ENCODE measurements around the gene CD68.

Gene CD68

DNA sequence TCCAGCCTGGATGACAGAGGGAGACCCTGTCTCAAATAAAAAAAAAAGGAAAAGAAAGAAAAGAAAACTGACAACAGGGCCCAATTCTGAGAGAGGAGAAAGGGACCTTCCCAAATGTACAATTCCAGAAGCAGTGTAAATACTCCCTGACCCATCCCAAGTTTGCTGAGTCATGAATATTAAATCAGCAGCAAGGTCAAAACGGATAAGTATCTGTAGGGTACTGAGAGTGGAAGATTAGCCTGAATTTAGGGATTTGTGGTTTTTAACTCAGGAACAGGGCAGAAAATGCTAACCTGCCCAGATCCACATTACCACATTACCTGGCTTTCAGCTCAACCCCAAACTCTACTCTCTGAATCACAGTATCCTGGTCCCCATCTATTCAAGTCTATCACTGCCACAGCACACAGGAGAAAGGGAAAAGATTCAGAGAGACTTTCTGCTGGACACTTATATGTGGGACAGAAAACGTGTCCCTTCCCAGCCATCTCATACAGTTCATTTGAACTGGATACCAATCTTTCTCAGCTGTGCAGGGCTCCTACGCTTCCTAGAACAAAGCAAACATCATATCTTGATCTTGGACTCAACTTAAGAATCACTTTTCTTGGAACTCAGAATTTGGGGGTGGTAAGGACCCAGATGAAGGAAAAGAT lies 32.3 kb downstream of the CD68 start:
- no peak overlapping the region for H2BK5ac ChIP-seq (ENCODE audit: low read depth, low read length, poor library complexity)
- H3K36me3 ChIP-seq (ENCODE audit: control insufficient read depth in 1 of 2, insufficient read depth in 2 of 2, low read length in 2 of 2) = peaks cover 3% of the 10 kb centered on the region in 2 experiments
- H3K4me2 ChIP-seq (ENCODE audit: low read length) = no peak overlapping the region
- no peak overlapping the region for H3K23ac ChIP-seq (ENCODE audit: low read length)
- no peak overlapping the region for H3K27ac ChIP-seq (ENCODE audit: low read depth, low read length)
- no peaks in the 10 kb centered on the region for H3K27me3 ChIP-seq (ENCODE audit: insufficient read depth, low read length)
- H2BK12ac ChIP-seq (ENCODE audit: low read length) = no peak overlapping the region
- H4K12ac ChIP-seq (ENCODE audit: low read depth, low read length) = no peak overlapping the region
- H2AFZ ChIP-seq (ENCODE audit: insufficient read depth, low read length, poor library complexity) = no peak overlapping the region
- H3K4me1 ChIP-seq (ENCODE audit: control insufficient read depth in 1 of 2, insufficient read depth in 2 of 2, low read length in 2 of 2) = peaks cover 8 to 9% of the 10 kb centered on the region in 2 experiments
- H3K9ac ChIP-seq (ENCODE audit: low read length) = no peak overlapping the region
- H4K8ac ChIP-seq (ENCODE audit: low read depth, low read length) = no peak overlapping the region
- H3K79me1 ChIP-seq (ENCODE audit: low read length) = peaks cover 7% of the 10 kb centered on the region
- no peak overlapping the region for H3K4me3 ChIP-seq (ENCODE audit: low read depth, low read length)
- no CpG with 5 or more reads among the region's 3 CpGs for WGBS (ENCODE audit: extremely low coverage, insufficient coverage, insufficient read length)
- peaks cover 6% of the 10 kb centered on the region for H3K79me2 ChIP-seq (ENCODE audit: control insufficient read depth, insufficient read depth, low read length, poor library complexity)
- H3K18ac ChIP-seq (ENCODE audit: low read length) = peak overlapping the region; percentile 51
- no peak overlapping the region for H3K14ac ChIP-seq (ENCODE audit: low read length)
- no peaks in the 10 kb centered on the region for H3K9me3 ChIP-seq (ENCODE audit: insufficient read depth, low read depth, low read length)
- H2BK120ac ChIP-seq (ENCODE audit: insufficient read depth, low read length, poor library complexity) = no peak overlapping the region
- H2AK5ac ChIP-seq (ENCODE audit: low read length) = no peak overlapping the region
- DNase-seq = no peak
- H3K4ac ChIP-seq (ENCODE audit: low read depth, low read length) = peak overlapping the region; percentile 42
- H4K91ac ChIP-seq (ENCODE audit: low read depth, low read length) = no peak overlapping the region

DNA sequence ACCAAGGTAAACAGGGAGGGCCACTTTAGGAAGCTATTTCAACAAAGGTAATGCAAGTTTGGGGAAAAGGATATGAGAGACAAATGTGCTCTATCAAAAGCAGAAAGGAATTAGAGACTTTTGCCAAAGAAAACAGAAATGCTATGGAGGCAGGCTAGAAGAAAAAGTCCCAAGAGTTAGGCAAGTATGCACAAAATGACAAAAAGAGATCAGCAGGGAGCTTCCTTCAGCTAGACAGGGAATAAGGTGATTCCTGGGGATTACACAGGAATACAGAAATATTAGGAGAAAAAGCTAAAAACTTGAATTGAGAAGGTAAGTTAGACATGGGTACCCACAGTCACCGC lies 32.8 kb downstream of the CD68 start:
- H3K18ac ChIP-seq (ENCODE audit: low read length) = no peak overlapping the region
- no peak overlapping the region for H4K8ac ChIP-seq (ENCODE audit: low read depth, low read length)
- H3K4me2 ChIP-seq (ENCODE audit: low read length) = peak overlapping the region; percentile 10
- peaks cover 6% of the 10 kb centered on the region for H3K79me2 ChIP-seq (ENCODE audit: control insufficient read depth, insufficient read depth, low read length, poor library complexity)
- H3K4me1 ChIP-seq (ENCODE audit: control insufficient read depth in 1 of 2, insufficient read depth in 2 of 2, low read length in 2 of 2) = peaks cover 8 to 9% of the 10 kb centered on the region in 2 experiments
- H2AFZ ChIP-seq (ENCODE audit: insufficient read depth, low read length, poor library complexity) = no peak overlapping the region
- no peak overlapping the region for H3K14ac ChIP-seq (ENCODE audit: low read length)
- no peak overlapping the region for H2AK5ac ChIP-seq (ENCODE audit: low read length)
- H3K9ac ChIP-seq (ENCODE audit: low read length) = no peak overlapping the region
- no peak overlapping the region for H3K4ac ChIP-seq (ENCODE audit: low read depth, low read length)
- no peak overlapping the region for H4K12ac ChIP-seq (ENCODE audit: low read depth, low read length)
- peaks cover 3% of the 10 kb centered on the region in 2 experiments for H3K36me3 ChIP-seq (ENCODE audit: control insufficient read depth in 1 of 2, insufficient read depth in 2 of 2, low read length in 2 of 2)
- H3K23ac ChIP-seq (ENCODE audit: low read length) = no peak overlapping the region
- no peak overlapping the region for H4K91ac ChIP-seq (ENCODE audit: low read depth, low read length)
- H3K27me3 ChIP-seq (ENCODE audit: insufficient read depth, low read length) = no peaks in the 10 kb centered on the region
- H2BK120ac ChIP-seq (ENCODE audit: insufficient read depth, low read length, poor library complexity) = no peak overlapping the region
- no peak for DNase-seq
- peaks cover 7% of the 10 kb centered on the region for H3K79me1 ChIP-seq (ENCODE audit: low read length)
- no peak overlapping the region for H2BK5ac ChIP-seq (ENCODE audit: low read depth, low read length, poor library complexity)
- no peak overlapping the region for H3K4me3 ChIP-seq (ENCODE audit: low read depth, low read length)
- no peak overlapping the region for H2BK12ac ChIP-seq (ENCODE audit: low read length)
- no peak overlapping the region for H3K27ac ChIP-seq (ENCODE audit: low read depth, low read length)
- WGBS (ENCODE audit: extremely low coverage, insufficient coverage, insufficient read length) = no CpG with 5 or more reads among the region's 1 CpG
- no peaks in the 10 kb centered on the region for H3K9me3 ChIP-seq (ENCODE audit: insufficient read depth, low read depth, low read length)

DNA sequence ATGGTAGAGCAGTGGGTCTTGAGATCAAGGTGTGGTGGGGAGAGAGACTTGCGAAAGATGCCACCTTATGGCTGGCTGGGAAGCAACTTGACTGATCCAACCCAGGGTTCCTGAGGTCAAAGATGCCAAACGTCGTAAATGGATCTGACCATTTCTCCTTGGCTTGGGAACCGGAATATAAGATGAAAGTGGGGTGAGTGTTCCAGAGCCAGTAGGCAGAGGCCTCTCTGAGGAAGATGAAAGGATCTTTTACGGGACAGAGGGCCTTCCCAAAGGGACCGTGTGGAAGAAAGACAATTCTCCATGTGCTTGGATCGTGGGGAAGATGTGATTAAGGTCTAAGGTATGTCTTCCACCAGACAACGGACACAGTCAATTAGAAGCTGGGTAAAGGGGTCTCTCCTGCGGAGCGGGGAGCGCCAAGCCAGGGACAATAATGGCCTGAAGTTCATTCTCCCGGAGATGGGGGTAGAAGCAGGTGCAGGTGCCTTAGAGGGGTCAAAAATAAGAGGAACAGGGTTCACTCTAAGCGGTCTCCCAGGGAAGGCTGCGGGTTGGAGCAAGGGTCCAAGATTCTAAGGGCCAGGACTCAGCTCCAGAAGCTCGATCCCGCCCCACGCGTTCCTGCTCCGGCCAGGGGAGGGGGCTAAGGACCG lies 34.5 kb downstream of the CD68 start:
- DNase-seq = peak in 1 of 2 donors; percentile 44
- H2BK120ac ChIP-seq (ENCODE audit: insufficient read depth, low read length, poor library complexity) = peak overlapping the region; percentile 19
- H3K4ac ChIP-seq (ENCODE audit: low read depth, low read length) = peak overlapping the region; percentile 13
- H2BK12ac ChIP-seq (ENCODE audit: low read length) = no peak overlapping the region
- H3K14ac ChIP-seq (ENCODE audit: low read length) = peak overlapping the region; percentile 85
- peak overlapping the region; percentile 59 for H4K8ac ChIP-seq (ENCODE audit: low read depth, low read length)
- no peak overlapping the region for H3K23ac ChIP-seq (ENCODE audit: low read length)
- no peaks in the 10 kb centered on the region for H3K27me3 ChIP-seq (ENCODE audit: insufficient read depth, low read length)
- H3K9me3 ChIP-seq (ENCODE audit: insufficient read depth, low read depth, low read length) = no peaks in the 10 kb centered on the region
- peak overlapping the region; percentile 77 for H3K9ac ChIP-seq (ENCODE audit: low read length)
- peaks cover 0 to 3% of the 10 kb centered on the region in 2 experiments for H3K36me3 ChIP-seq (ENCODE audit: control insufficient read depth in 1 of 2, insufficient read depth in 2 of 2, low read length in 2 of 2)
- H3K79me2 ChIP-seq (ENCODE audit: control insufficient read depth, insufficient read depth, low read length, poor library complexity) = peaks cover 6% of the 10 kb centered on the region
- H3K4me3 ChIP-seq (ENCODE audit: low read depth, low read length) = peak overlapping the region; percentile 88
- peaks cover 7% of the 10 kb centered on the region for H3K79me1 ChIP-seq (ENCODE audit: low read length)
- H4K12ac ChIP-seq (ENCODE audit: low read depth, low read length) = no peak overlapping the region
- peak overlapping the region; percentile 91 for H3K27ac ChIP-seq (ENCODE audit: low read depth, low read length)
- H3K4me1 ChIP-seq (ENCODE audit: control insufficient read depth in 1 of 2, insufficient read depth in 2 of 2, low read length in 2 of 2) = peaks cover 8 to 9% of the 10 kb centered on the region in 2 experiments
- peak overlapping the region; percentile 79 for H4K91ac ChIP-seq (ENCODE audit: low read depth, low read length)
- H2BK5ac ChIP-seq (ENCODE audit: low read depth, low read length, poor library complexity) = peak overlapping the region; percentile 62
- no peak overlapping the region for H2AK5ac ChIP-seq (ENCODE audit: low read length)
- H3K4me2 ChIP-seq (ENCODE audit: low read length) = peak overlapping the region; percentile 80
- H2AFZ ChIP-seq (ENCODE audit: insufficient read depth, low read length, poor library complexity) = no peak overlapping the region
- H3K18ac ChIP-seq (ENCODE audit: low read length) = peak overlapping the region; percentile 53
- WGBS (ENCODE audit: extremely low coverage, insufficient coverage, insufficient read length) = no CpG with 5 or more reads among the region's 20 CpGs

DNA sequence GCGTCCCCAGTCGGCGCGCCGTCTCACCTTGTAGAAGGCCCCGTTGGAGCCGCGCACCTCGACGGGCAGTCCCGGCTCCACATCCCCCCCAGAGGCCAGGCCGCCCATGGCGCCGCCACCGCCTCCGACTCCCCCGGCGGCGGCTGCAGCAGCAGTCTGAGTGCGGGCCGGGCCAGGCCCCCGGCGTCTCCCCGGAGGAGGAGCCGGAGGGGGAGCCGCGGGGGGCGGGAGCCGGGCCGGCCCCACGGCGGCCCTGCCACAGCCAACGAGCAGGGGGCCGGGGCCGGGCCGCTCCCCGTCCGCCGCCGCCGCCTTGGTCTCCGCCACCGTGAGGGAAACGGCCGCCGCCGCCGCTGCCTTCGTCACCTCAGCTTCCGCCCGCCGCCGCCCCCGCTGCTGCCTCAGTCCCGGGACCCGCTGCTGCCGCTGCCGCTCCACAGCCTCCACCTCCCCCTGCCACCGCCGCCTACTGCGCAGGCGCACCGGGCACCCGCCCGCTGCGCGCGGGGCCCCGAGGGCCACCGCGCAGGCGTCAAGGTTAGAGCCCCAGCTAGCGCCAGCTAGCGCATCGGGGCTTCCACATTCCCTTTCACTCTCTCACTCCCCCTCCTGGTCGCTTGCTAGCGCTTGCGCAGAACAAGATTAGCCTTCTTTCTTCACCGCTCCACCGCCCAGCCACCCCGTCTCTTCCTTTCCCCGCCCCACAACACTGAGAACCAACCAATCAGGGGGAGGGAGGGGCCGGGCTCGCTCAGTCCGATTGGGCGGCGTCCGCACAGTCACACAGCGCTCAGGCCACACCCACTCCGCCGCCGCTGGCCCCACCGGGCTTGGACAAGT lies 35.2 kb downstream of the CD68 start, which contains the start of gene FXR2:
Gene FXR2, minus strand, starts transcription at position 473 of the 840 bp plus-strand sequence. Its CDS starts 365 bp downstream, at position 108.
- peak within 1 kb of the TSS; percentile 78 for H4K8ac ChIP-seq (ENCODE audit: low read depth, low read length)
- peak within 1 kb of the TSS; percentile 85 for H3K14ac ChIP-seq (ENCODE audit: low read length)
- no peak within 1 kb of the TSS for H2BK12ac ChIP-seq (ENCODE audit: low read length)
- peak within 1 kb of the TSS; percentile 58 for H2BK120ac ChIP-seq (ENCODE audit: insufficient read depth, low read length, poor library complexity)
- WGBS (ENCODE audit: extremely low coverage, insufficient coverage, insufficient read length) = no CpG with 5 or more reads among the region's 93 CpGs
- peak; percentile 100 for DNase-seq
- peaks cover 7% of the 10 kb centered on the region for H3K79me1 ChIP-seq (ENCODE audit: low read length)
- peak within 1 kb of the TSS; percentile 77 for H3K9ac ChIP-seq (ENCODE audit: low read length)
- H2AFZ ChIP-seq (ENCODE audit: insufficient read depth, low read length, poor library complexity) = peak within 1 kb of the TSS; percentile 67
- peak within 1 kb of the TSS; percentile 88 for H3K4me3 ChIP-seq (ENCODE audit: low read depth, low read length)
- H3K4ac ChIP-seq (ENCODE audit: low read depth, low read length) = peak within 1 kb of the TSS; percentile 13
- H3K27ac ChIP-seq (ENCODE audit: low read depth, low read length) = peak within 1 kb of the TSS; percentile 91
- H3K27me3 ChIP-seq (ENCODE audit: insufficient read depth, low read length) = no peaks in the 10 kb centered on the region
- H2BK5ac ChIP-seq (ENCODE audit: low read depth, low read length, poor library complexity) = peak within 1 kb of the TSS; percentile 62
- H3K36me3 ChIP-seq (ENCODE audit: control insufficient read depth in 1 of 2, insufficient read depth in 2 of 2, low read length in 2 of 2) = peaks cover 0 to 3% of the 10 kb centered on the region in 2 experiments
- no peak within 1 kb of the TSS for H3K23ac ChIP-seq (ENCODE audit: low read length)
- H3K4me1 ChIP-seq (ENCODE audit: control insufficient read depth in 1 of 2, insufficient read depth in 2 of 2, low read length in 2 of 2) = peaks cover 8 to 9% of the 10 kb centered on the region in 2 experiments
- H3K4me2 ChIP-seq (ENCODE audit: low read length) = peak within 1 kb of the TSS; percentile 80
- H2AK5ac ChIP-seq (ENCODE audit: low read length) = no peak within 1 kb of the TSS
- peak within 1 kb of the TSS; percentile 79 for H4K91ac ChIP-seq (ENCODE audit: low read depth, low read length)
- peak within 1 kb of the TSS; percentile 53 for H3K18ac ChIP-seq (ENCODE audit: low read length)
- no peaks in the 10 kb centered on the region for H3K9me3 ChIP-seq (ENCODE audit: insufficient read depth, low read depth, low read length)
- H4K12ac ChIP-seq (ENCODE audit: low read depth, low read length) = peak within 1 kb of the TSS; percentile 67
- peaks cover 6% of the 10 kb centered on the region for H3K79me2 ChIP-seq (ENCODE audit: control insufficient read depth, insufficient read depth, low read length, poor library complexity)
